Activated T-helper 1 cell treated with anti-CD3 and anti-CD28 coated beads, Interleukin-12 subunit alpha, Interleukin-12 subunit beta, Interleukin-2, Interleukin-4 antibody, amounts not matched to agents 30 ng/mL and 10 ng/mL and 1 ng/mL, durations not matched to agents 14 hours and 24 hours and 36 hours (primary cell): ENCODE measurements around the gene CDKN2B-AS1. TPM values are rescaled to one million over a fixed set of nuclear protein-coding genes. Genes with fewer than 3 reads are reported as not detected.
"Not testable (repeated sequence)": the region's sequence is repeated elsewhere in the genome, so short reads cannot be mapped to it uniquely, and the experiment has no call there.

Experiments used
- DNase-seq: peaks from one replicate; pipeline ENCODE4 v3.0.0; 2021; ENCODE audit warnings: low spot score
- H3K27ac Mint-ChIP-seq: one replicate; pipeline ENCODE4 v1.8.0; 2021; ENCODE audit warnings: mild to moderate bottlenecking, mixed read lengths
- H3K27me3 Mint-ChIP-seq: one replicate; pipeline ENCODE4 v1.8.0; 2022; ENCODE audit warnings: mild to moderate bottlenecking, moderate library complexity, mixed read lengths; ENCODE audit not compliant: insufficient read depth
- H3K36me3 Mint-ChIP-seq: one replicate; pipeline ENCODE4 v1.8.0; 2021; ENCODE audit warnings: low read depth, mixed read lengths
- H3K4me1 Mint-ChIP-seq: one replicate; pipeline ENCODE4 v1.8.0; 2021; ENCODE audit warnings: low read depth, mixed read lengths
- H3K4me3 Mint-ChIP-seq: one replicate; pipeline ENCODE4 v1.8.0; 2021; ENCODE audit warnings: mild to moderate bottlenecking, moderate library complexity, mixed read lengths
- H3K9me3 Mint-ChIP-seq: one replicate; pipeline ENCODE4 v1.8.0; 2021; ENCODE audit warnings: mixed read lengths
- intact Hi-C: fragments of 100-400 bp; cut with micrococcal nuclease; formaldehyde crosslinking; loops from one replicate; pipeline ENCODE4 v1.15.1; 2024
- total RNA-seq: library from RNA; stranded (reverse); gene quantifications from 2 replicates; pipeline ENCODE4 v1.2.3, GENCODE V29; 2022

The CDKN2B-AS1 gene
- 1.2 and 1.4 TPM in 2 replicates for total RNA-seq

DNA sequence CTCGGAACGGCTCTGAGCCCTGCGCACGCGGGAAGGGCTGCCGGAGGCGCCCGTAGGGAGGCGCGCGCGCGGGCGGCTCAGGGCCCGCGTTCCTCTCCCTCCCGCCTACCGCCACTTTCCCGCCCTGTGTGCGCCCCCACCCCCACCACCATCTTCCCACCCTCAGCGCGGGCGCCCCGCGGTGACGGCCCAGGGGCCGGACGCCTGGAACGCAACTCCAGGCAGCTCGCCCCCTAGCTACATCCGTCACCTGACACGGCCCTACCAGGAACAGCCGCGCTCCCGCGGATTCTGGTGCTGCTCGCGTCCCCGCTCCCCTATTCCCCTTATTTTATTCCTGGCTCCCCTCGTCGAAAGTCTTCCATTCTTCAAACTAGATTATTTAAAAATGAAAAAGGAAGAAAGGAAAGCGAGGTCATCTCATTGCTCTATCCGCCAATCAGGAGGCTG is at the start of gene CDKN2B-AS1:
Gene CDKN2B-AS1, plus strand, starts transcription at position 236 of the 450 bp plus-strand sequence.
- Mint-ChIP-seq H3K4me1 (peaks cover 48% of the 10 kb centered on the region), H3K9me3 (peaks cover 3% of the 10 kb centered on the region), H3K27me3 (peaks cover 45% of the 10 kb centered on the region), H3K36me3 (peaks cover 26% of the 10 kb centered on the region), H3K4me3 (peak within 1 kb of the TSS; percentile 94), H3K27ac (peak within 1 kb of the TSS; percentile 97)
- intact Hi-C loops = loop anchor here (1.0 kb wide), 4 partner anchors 7 to 125 kb away; no protein-coding TSS in a partner anchor
- peak; percentile 38 for DNase-seq

DNA sequence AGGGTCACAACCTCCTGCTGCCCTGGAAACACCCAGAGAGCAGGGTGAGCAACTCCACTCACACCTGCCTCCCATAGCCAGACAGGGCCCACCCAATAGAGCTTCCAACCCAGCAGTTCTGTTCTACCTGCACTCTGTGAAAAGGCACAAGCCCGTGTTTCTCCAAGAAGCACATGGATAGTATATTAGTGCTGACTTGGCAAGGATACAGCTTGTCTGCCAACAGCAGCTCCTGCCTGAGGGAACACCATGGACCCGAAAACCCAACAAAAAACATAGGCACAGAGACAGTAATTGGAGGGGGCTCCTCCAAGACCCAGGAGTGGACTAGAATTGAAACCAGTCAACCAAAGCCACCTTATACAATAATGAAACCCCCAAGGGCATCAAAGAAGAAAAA is 49.0 kb upstream of the CDKN2B-AS1 start:
- Mint-ChIP-seq H3K4me3 (no peak overlapping the region), H3K9me3 (no peaks in the 10 kb centered on the region), H3K4me1 (no peaks in the 10 kb centered on the region), H3K27ac (no peak overlapping the region), H3K36me3 (no peaks in the 10 kb centered on the region), H3K27me3 (peaks cover 23% of the 10 kb centered on the region)
- intact Hi-C loops = no loop called here
- DNase-seq = no peak

DNA sequence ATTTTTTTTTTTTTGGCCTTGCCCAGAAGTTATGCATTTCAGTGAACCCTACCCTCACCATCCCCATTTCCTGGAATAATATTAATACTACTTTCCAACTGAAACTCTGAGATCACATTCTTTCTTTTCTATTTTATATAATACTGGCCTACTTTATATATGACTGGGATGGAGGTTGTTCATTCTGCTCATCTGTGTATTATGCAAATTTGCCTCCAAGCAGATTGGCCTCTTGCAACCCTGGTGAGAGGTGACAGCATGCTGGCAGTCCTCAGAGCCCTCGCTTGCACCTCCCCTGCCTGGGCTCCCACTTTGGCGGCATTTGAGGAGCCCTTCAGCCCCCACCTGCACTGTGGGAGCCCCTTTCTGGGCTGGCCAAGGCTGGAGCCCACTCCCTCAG is 35.8 kb upstream of the CDKN2B-AS1 start:
- H3K4me1 Mint-ChIP-seq = peaks cover 12% of the 10 kb centered on the region
- H3K27ac Mint-ChIP-seq = no peak overlapping the region
- intact Hi-C loops = no loop called here
- H3K9me3 Mint-ChIP-seq = peaks cover 5% of the 10 kb centered on the region
- no peak overlapping the region for H3K4me3 Mint-ChIP-seq
- DNase-seq = no peak
- peaks cover 31% of the 10 kb centered on the region for H3K27me3 Mint-ChIP-seq
- peaks cover 4% of the 10 kb centered on the region for H3K36me3 Mint-ChIP-seq

DNA sequence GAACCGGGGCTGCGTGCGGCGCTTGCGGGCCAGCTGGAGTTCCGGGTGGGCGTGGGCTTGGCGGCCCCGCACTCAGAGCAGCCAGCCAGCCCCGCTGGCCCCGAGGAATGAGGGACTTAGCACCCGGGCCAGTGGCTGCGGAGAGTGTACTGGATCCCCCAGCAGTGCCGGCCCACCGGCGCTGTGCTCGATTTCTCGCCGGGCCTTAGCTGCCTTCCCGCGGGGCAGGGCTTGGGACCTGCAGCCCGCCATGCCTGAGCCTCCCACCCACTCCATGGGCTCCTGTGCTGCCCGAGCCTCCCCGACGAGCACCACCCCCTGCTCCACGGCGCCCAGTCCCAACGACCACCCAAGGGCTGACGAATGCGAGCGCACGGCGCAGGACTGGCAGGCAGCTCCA is 35.3 kb upstream of the CDKN2B-AS1 start:
- H3K4me3 Mint-ChIP-seq, H3K36me3 Mint-ChIP-seq, H3K9me3 Mint-ChIP-seq, H3K27ac Mint-ChIP-seq, DNase-seq, intact Hi-C loops: not testable (repeated sequence)
- H3K4me1 Mint-ChIP-seq = peaks cover 13% of the 10 kb centered on the region
- H3K27me3 Mint-ChIP-seq = peaks cover 34% of the 10 kb centered on the region

DNA sequence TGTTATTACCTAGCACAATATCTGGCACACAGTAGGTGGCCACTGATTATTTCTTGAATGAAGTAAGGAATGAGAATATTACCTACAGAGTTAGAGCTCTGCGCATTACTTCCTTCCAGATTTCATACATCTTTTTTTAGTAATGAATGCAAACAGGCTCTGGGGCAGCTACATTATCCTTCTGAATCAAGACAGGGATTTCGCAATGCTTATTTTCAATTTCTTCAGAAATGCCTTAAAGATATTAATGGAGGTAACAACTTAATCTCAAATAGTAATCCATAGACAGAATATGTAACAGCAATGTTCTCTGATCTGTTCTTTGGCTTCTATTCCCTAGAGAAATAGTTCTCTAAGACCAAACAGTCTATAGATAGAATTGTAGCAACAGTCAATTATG is 33.0 kb upstream of the CDKN2B-AS1 start:
- Mint-ChIP-seq H3K27ac (no peak overlapping the region), H3K27me3 (peaks cover 49% of the 10 kb centered on the region), H3K4me3 (no peak overlapping the region), H3K9me3 (peaks cover 5% of the 10 kb centered on the region), H3K4me1 (peaks cover 33% of the 10 kb centered on the region), H3K36me3 (peaks cover 6% of the 10 kb centered on the region)
- no peak for DNase-seq
- intact Hi-C loops = no loop called here

DNA sequence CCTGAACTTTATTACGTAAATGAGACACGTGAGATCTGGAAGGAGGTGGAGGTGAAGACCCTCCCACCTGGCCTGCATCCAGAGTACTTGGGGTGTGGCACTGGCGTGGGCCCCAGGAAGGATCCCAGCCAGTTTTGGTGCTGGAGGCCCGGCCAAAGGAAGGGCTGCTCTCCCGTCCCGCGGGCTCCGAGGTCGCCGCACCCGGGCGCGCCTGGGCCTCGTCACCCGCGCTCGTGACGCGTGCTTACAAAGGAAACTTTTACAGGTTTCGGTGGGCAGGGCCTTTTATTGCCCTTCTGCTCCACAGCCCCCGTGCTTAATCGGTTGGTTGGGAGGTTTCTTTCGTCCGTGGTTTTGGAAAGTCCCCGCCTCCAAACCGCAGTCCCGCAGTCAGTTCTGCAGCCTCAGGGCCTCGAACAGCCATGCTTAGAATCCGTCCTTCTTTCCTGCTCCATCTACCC is 29.6 kb upstream of the CDKN2B-AS1 start:
- H3K4me3 Mint-ChIP-seq = peak overlapping the region; percentile 43
- intact Hi-C loops = loop anchor here (1.0 to 5.0 kb wide), 7 partner anchors 46 to 1857 kb away; partner anchors contain the start of gene DMRTA1
- peaks cover 11% of the 10 kb centered on the region for H3K36me3 Mint-ChIP-seq
- peaks cover 76% of the 10 kb centered on the region for H3K27me3 Mint-ChIP-seq
- H3K27ac Mint-ChIP-seq = peak overlapping the region; percentile 42
- peaks cover 51% of the 10 kb centered on the region for H3K4me1 Mint-ChIP-seq
- peak; percentile 61 for DNase-seq
- H3K9me3 Mint-ChIP-seq = peaks cover 11% of the 10 kb centered on the region

DNA sequence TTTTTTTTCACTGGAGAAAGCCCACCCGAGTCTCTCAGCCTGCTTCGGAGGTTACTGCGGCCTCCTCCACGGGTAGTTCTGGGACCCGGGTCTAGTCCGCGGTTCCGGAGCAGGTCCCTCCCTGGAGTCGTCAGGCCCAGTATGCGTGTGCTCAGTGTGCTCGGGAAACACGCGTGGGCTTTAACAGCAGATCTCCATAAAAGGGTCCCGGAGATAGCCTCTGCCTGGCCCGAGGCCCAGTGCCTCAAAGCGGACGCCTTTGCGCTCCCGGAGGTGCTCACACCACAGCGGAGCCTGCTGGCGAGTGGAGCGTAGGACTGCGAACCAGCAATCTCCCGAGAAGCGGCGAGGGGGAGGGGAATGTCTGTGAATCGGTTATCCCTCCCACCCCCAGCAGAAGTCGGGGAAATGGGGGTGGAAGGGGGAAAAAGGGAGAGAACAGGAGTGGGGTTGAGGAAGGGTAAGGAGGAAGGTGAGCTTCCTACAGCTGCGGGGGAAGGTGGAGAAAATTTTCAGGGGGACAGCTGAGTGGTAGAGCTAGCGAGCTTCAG is 29.1 kb upstream of the CDKN2B-AS1 start:
- intact Hi-C loops = loop anchor here (1.0 to 5.0 kb wide), 7 partner anchors 46 to 1857 kb away; partner anchors contain the start of gene DMRTA1
- peaks cover 12% of the 10 kb centered on the region for H3K9me3 Mint-ChIP-seq
- peaks cover 11% of the 10 kb centered on the region for H3K36me3 Mint-ChIP-seq
- peak; percentile 39 for DNase-seq
- peaks cover 80% of the 10 kb centered on the region for H3K27me3 Mint-ChIP-seq
- peaks cover 51% of the 10 kb centered on the region for H3K4me1 Mint-ChIP-seq
- H3K4me3 Mint-ChIP-seq = peak overlapping the region; percentile 43
- peak overlapping the region; percentile 42 for H3K27ac Mint-ChIP-seq

- no peak overlapping the region for H3K4me3 Mint-ChIP-seq
Measured at GRCh38 chr9:21966140-21966851, 28.3 kb upstream of the CDKN2B-AS1 start.

DNA sequence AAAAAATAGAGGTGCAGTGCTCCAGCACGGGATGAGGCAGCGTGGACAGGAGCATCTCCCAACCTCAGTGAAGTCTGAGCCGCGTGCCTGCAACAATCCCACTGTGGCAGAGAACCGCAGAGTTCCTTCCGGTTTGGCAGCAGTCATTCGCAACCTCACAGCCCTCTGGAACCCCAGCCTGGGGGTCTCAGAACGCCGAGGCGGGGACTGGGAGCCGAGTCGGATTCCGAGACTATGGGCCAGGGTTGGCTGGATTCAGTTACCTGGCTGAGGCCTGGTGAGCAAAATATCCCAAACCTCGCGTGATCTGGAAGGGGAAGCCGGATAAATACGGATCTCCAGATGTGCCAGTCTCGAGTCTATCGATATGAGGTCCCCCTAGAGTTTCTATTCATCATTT is 27.4 kb upstream of the CDKN2B-AS1 start:
- Mint-ChIP-seq H3K27ac (peak overlapping the region; percentile 88), H3K36me3 (peaks cover 13% of the 10 kb centered on the region), H3K9me3 (peaks cover 12% of the 10 kb centered on the region), H3K27me3 (peaks cover 87% of the 10 kb centered on the region), H3K4me1 (peaks cover 51% of the 10 kb centered on the region), H3K4me3 (no peak overlapping the region)
- intact Hi-C loops = loop anchor here (1.0 to 5.0 kb wide), 4 partner anchors 8 to 1855 kb away; partner anchors contain the start of gene DMRTA1
- no peak for DNase-seq

More at GRCh38 chr9:21966140-21966851, 28.3 kb upstream of the CDKN2B-AS1 start:
- H3K27me3 Mint-ChIP-seq = peaks cover 86% of the 10 kb centered on the region
- no peak for DNase-seq
- intact Hi-C loops = loop anchor here (5.0 kb wide), 3 partner anchors 134 to 1856 kb away; partner anchors contain the start of gene DMRTA1
- H3K27ac Mint-ChIP-seq = peak overlapping the region; percentile 88
- peaks cover 51% of the 10 kb centered on the region for H3K4me1 Mint-ChIP-seq
- H3K9me3 Mint-ChIP-seq = peaks cover 12% of the 10 kb centered on the region
- peaks cover 11% of the 10 kb centered on the region for H3K36me3 Mint-ChIP-seq

- intact Hi-C loops = loop anchor here (1.0 to 5.0 kb wide), 5 partner anchors 8 to 1855 kb away; partner anchors contain the start of gene DMRTA1
- peak overlapping the region; percentile 81 for H3K27ac Mint-ChIP-seq
- H3K27me3 Mint-ChIP-seq = peaks cover 89% of the 10 kb centered on the region
- no peak for DNase-seq
- H3K36me3 Mint-ChIP-seq = peaks cover 11% of the 10 kb centered on the region
- H3K9me3 Mint-ChIP-seq = peaks cover 10% of the 10 kb centered on the region
- peaks cover 53% of the 10 kb centered on the region for H3K4me1 Mint-ChIP-seq
- no peak overlapping the region for H3K4me3 Mint-ChIP-seq
Measured at GRCh38 chr9:21967702-21968101, 26.9 kb upstream of the CDKN2B-AS1 start.

DNA sequence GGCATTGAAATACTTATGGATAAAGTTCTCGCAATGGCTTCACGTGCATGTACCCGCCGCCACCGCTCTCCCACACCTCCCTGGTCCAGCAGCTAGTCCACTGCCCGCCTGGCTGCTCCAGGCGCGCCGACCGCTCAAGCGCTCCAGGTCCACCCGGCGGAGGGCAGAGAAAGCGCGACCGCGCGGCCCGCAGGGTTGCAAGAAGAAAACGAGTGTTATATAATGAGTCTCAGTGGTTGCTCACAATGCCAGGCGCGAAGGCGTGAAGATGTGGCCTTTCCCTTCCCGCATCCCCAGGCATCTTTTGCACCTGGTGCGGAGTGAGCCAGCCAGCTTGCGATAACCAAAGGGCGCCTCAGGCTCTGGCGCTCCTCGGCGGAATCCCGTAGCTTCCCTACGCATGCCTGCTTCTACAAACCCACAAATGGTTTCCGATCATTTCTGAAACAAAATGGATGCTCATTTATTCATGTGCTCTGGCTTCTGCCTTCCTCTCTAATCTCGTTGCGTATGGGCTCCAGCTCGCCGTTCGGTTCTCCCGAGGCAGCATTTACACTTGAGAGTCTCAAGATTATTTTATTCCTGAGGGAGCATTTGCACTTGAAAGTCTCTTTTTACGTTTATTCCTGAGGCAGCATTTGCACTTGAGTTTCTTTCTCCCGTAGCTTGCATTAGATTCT is 26.1 kb upstream of the CDKN2B-AS1 start:
- peak overlapping the region; percentile 68 for H3K27ac Mint-ChIP-seq
- H3K9me3 Mint-ChIP-seq = peaks cover 7% of the 10 kb centered on the region
- H3K36me3 Mint-ChIP-seq = peaks cover 9% of the 10 kb centered on the region
- peaks cover 88% of the 10 kb centered on the region for H3K27me3 Mint-ChIP-seq
- peaks cover 51% of the 10 kb centered on the region for H3K4me1 Mint-ChIP-seq
- H3K4me3 Mint-ChIP-seq = peak overlapping the region; percentile 23
- intact Hi-C loops = loop anchor here (1.0 to 5.0 kb wide), 4 partner anchors 40 to 1854 kb away; partner anchors contain the start of gene DMRTA1
- no peak for DNase-seq
